ENCODE measurements around the gene PLAC9.
"Not testable (repeated sequence)": the region's sequence is repeated elsewhere in the genome, so short reads cannot be mapped to it uniquely, and the experiment has no call there.

The PLAC9 gene, protein sequence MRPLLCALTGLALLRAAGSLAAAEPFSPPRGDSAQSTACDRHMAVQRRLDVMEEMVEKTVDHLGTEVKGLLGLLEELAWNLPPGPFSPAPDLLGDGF

GRCh38 chr10:80132299-80133139 lies at the start of gene PLAC9:
Gene PLAC9, plus strand, starts transcription at chr10:80132730. Its CDS starts 33 bp downstream, at chr10:80132763.
- no peak for DNase-seq

- DNase-seq, result peak; percentile 32
Measured at GRCh38 chr10:80090121-80090520, 42.4 kb upstream of the PLAC9 start.

DNA sequence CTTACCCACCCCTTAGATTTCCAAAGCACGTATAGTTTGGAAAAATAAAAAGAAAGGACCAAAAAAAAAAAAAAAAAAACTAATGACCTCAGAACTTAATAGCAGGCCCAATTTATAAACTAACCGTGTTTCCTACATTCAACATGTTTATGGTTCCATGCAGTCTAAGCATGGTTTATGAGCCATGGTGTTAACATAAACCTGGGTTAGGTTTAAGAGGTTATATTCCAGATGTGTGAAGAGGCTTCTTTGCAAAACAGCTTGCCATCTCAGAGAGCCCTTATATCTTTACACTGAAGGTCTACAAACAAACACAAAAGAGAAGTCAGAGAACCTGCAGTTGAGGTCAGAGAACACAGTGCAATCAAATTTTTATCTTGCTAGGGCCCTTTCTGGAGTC lies 38.3 kb upstream of the PLAC9 start:
- DNase-seq, result no peak

DNA sequence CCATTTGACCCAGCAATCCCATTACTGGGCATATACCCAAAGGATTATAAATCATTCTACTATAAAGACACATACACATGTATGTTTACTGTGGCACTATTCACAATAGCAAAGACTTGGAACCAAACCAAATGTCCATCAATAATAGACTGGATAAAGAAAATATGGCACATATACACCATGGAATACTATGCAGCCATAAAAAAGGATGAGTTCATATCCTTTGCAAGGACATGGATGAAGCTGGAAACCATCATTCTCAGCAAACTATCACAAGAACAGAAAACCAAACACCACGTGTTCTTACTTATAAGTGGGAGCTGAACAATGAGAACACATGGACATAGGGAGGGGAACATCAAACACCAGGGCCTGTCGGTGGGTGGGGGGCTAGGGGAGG lies 34.3 kb upstream of the PLAC9 start:
- not testable (repeated sequence) for DNase-seq

- DNase-seq, result not testable (repeated sequence)
Measured at GRCh38 chr10:80099295-80099694, 33.2 kb upstream of the PLAC9 start.

GRCh38 chr10:80100116-80100515 lies 32.4 kb upstream of the PLAC9 start:
- no peak for DNase-seq

GRCh38 chr10:80100861-80101695 lies 31.5 kb upstream of the PLAC9 start:
- DNase-seq, result no peak

- no peak for DNase-seq
Measured at GRCh38 chr10:80104066-80104926, 28.2 kb upstream of the PLAC9 start.

DNA sequence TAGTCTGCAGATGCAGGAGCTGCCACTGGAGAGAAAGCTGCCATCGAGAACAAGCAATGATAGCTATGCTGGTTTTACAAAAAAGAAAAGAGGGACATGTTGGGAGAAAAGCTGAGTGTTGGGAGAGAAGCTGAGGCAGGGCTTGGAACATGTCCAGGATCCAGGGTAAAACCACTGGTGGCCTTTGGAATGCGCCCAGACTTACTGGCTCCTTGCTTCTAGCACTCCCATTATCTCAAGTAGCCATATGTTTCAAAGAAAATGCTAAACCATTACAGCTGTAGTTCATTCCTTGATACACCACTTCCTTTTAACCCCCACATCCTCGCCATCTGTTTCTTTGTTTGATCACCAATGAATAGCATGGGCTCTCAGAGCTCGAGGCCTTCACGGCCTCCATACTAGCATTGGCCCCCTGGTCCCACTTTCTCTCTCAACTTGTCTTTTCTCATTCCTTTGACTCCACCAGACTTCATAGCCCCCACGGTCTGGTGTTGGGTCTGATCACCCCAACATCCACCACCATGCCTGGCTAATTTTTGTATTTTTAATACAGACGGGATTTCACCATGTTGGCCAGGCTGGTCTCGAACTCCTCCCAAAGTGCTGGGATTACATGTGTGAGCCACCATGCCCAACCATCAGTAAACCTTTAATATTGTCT lies 23.8 kb upstream of the PLAC9 start:
- no peak for DNase-seq

GRCh38 chr10:80110986-80111385 lies 21.5 kb upstream of the PLAC9 start:
- DNase-seq, result no peak

- DNase-seq, result no peak
Measured at GRCh38 chr10:80118669-80119068, 13.9 kb upstream of the PLAC9 start.

- no peak for DNase-seq
Measured at GRCh38 chr10:80122110-80122710, 10.3 kb upstream of the PLAC9 start.

- no peak for DNase-seq
Measured at GRCh38 chr10:80122746-80123145, 9.8 kb upstream of the PLAC9 start.

DNA sequence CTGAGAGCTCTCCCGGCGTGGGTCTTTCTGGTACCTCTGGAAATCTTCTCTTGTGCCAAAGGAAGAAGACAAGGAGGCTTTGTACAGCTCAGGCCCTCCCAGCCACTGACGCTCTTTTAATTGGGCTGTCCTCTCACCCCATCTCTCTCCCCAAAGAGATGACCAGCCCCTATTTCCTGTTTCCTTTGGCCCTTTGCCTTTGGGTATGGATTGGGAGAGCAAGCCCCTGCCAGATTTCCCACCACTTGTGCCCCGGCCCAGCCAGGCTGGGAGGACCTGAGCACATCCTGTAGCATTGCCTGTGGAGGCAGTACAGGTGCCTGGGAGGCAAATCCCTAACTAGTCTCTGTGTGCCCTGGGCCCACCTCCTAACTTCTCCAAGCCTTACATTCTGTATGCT lies 5.7 kb upstream of the PLAC9 start:
- DNase-seq, result no peak

- no peak for DNase-seq
Measured at GRCh38 chr10:80131499-80131901, 1.0 kb upstream of the PLAC9 start.

DNA sequence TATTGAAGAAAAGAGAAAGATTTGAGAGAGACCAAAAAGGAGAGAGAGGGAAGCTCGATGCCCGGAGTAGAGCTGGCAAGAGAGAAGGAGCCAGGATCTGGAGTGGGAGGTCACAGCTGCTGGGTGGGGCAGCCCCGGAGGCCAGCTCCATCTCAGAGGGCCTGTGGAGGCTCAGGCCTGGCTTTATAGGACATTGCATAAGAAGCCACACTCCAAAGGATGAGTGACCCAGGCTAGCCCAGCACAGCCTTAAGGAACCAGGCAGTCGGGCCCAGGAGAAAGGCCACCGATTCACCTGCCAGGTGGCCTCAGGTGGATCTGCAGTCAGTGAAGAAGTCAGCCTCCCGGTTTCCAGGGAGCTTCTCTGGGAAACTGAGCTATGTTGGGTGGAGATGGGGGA lies 676 bp downstream of the PLAC9 start:
- no peak for DNase-seq

- DNase-seq, result not testable (repeated sequence)
Measured at GRCh38 chr10:80133687-80134086, 1.2 kb downstream of the PLAC9 start.

DNA sequence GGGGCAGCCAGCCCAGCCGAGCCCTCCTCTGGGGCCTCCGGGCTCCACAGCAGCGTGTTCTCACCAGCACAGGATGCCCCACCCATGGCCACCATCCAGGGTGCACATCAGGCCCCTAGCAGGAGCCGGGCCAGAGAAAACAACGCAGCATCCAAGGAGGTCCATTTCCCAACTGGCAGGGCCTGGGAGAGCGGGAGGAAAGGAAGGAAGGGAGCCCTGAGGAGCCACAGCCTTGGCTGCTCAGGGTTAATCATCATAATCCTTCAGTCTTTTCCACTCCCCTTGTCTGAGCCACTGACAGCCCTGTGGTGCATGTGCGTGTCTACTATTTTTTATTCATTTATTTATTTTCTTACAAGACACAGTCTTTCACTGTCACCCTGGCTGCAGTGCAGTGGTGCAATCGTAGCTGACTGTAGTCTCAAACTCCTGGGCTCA lies 3.6 kb downstream of the PLAC9 start:
- no peak for DNase-seq

- DNase-seq, result no peak
Measured at GRCh38 chr10:80137031-80137862, 4.7 kb downstream of the PLAC9 start.

DNA sequence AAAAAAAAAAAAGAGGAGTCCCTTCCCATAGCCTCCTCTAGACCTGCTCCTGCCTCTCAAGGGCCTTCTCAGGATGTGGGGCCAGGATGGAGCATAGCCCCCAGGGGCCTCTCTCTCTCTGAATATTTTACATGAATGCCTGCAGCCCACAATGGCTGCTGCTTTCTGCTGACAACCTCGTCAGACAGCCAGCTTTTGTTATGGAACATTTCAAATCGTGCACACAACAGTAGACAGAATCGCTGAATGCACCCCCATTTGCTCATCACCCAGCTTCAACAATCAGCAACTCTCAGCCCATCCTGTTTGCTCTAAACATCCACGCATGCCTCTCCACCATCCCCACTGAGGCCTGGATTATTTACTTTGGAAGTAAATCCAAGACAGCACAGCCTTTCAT lies 5.4 kb downstream of the PLAC9 start:
- DNase-seq, result no peak

DNA sequence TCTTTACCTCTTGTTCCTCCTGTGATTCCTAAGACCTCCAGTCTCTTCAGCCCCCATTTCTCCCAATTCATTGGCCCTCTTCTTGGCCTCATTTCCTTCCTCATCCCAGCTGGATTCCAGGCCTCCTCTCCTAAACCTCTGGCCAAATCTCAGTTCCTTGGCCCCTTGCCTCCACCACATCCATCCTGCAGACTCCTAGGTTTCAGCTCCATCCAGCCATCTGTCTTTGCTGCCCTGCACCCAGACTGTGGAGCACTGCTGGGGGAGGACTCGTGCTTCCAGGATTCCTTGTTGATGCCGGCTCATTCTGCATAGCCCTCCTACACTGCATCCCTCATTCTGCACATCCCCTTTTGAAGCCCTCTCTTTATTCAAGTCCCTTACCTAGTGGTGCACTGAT lies 6.7 kb downstream of the PLAC9 start:
- DNase-seq, result no peak
